Measurements from ENCODE around the gene TAC4. TPM values are rescaled to one million over a fixed set of nuclear protein-coding genes. Genes with fewer than 3 reads are reported as not detected.
"Not testable (repeated sequence)": the region's sequence is repeated elsewhere in the genome, so short reads cannot be mapped to it uniquely, and the experiment has no call there.

The TAC4 gene
- total RNA-seq, 1 experiment from 2014 or later: not detected

GRCh38 chr17:49846938-49847712, 744 bp downstream of the TAC4 start:
- no peak for DNase-seq (ENCODE audit: extremely low read depth, low read depth)

DNA sequence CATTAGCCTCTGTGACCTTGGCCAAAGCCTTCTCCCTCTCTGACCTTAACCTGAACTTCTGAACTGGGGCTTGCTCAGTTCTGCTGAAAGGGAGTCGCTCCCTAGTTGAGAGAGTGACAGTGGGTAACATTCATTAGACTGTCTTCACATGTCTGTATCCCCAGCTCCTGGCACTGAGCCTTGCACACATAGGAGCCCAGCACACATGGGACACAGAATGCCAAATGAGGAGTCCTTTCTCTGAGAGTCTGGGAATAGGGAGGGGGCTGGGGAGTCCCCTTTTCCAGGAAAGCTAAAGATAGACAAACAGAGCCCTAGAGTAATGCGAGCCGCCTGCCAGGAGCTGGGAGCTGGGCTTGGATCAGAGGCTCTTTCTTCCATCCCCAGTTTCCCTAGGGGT, 2.5 kb downstream of the TAC4 start:
- DNase-seq (ENCODE audit: extremely low read depth, low read depth): no peak

- peak; percentile 7 for DNase-seq (ENCODE audit: extremely low read depth, low read depth)
These were observed 4.0 kb downstream of the TAC4 start for GRCh38 chr17:49843774-49844350.

DNA sequence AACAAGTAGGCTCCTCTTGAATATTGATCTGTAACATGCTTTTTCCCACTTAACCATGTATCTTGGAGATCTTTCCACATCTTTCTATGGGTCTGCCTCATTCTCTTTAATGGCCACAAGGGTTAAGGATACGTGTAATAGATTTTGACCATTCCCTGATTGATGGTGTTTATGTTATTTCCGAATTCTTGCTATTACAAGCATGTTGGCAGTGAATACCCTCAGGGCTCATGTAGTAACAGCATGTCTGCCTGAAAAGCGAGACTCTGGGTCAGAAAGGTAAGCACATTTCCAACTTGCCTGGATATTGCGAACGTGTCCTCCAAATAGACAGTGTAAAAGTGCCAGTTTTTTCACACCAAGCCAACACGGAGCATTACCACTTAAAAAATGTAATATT, 5.0 kb downstream of the TAC4 start:
- no peak for DNase-seq (ENCODE audit: extremely low read depth, low read depth)

DNA sequence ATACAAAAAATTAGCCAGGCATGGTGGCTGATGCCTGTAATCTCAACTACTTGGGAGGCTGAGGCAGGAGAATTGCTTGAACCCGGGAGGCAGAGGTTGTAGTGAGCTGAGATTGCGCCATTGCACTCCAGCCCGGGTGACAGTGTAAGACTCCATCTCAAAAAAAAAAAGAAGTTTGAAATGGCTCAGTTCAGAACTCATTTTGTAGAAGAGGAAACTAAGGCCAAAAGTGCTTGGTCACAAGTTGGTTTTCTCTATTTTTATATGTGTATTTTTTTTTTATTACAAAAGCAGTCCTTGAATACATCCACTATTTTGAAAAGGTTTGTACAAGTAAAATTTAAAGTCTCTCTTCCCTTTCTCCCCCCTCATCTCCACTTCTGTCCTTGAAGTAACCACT, 5.5 kb downstream of the TAC4 start:
- no peak for DNase-seq (ENCODE audit: extremely low read depth, low read depth)

GRCh38 chr17:49841548-49841947, 6.3 kb downstream of the TAC4 start:
- DNase-seq (ENCODE audit: extremely low read depth, low read depth): no peak

- no peak for DNase-seq (ENCODE audit: extremely low read depth, low read depth)
These were observed 8.4 kb downstream of the TAC4 start for GRCh38 chr17:49839455-49839854.

DNA sequence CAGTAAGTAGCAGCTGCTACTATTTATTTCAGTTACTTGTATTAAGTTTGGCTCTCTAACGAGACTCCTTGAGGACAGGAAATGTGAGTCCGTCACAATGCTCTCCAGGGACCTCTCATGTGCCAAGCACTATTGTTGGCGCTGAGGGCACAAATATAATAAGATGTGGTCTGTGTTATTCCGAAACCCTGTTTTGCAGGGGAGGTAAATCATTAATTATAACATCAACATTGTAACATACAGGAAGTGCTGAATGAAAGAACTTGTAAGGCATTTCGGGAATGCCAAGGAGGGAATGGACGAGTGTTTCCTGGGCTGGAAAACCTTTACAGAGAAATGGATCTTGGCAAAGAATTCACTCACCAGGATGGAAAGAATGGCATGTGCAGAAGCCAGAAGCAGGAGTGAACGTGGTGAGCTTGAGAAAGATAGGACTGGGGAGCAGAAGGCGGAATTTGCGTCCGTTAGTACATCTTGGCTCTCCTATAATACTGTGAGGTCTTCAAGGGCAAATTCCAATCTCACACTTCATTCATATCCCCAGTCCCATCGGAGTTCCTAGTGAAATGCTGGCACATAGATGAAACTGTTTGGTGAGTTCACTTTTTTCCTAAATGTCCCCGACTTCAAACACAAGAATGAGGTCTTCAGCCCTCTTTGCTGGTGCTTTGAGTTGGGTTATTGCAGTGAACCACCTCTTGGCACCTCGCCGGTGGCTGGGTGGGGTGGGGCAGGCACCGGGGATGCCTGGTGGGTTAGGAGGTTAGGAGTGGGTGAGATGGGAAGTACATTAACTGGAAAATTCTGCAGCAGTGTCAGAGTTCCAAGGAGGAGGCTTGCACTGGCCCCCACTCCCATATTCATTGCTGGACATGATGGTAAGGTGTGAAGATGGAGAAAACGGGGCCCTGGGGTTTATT, 11.5 kb downstream of the TAC4 start:
- no peak for DNase-seq (ENCODE audit: extremely low read depth, low read depth)

DNA sequence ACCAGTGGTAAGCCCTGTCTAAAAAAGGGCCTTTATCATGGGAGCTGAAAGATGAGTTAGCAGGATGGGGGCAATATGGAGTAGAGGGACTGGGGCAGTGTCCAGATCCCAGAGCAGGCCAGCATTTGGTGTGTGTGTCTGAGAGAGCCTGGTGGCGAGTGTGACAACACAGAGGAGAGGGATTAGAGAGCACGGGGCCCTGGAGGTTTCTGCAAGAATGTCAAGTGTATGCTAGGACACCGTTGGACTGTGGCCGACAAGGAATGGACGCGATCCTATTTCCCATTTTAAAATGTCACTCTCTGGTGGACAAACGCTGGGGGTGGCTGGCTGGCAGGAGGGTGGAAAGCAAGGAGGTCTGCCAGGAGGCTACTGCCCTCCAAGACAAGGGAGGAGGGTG, 12.4 kb downstream of the TAC4 start:
- no peak for DNase-seq (ENCODE audit: extremely low read depth, low read depth)

DNA sequence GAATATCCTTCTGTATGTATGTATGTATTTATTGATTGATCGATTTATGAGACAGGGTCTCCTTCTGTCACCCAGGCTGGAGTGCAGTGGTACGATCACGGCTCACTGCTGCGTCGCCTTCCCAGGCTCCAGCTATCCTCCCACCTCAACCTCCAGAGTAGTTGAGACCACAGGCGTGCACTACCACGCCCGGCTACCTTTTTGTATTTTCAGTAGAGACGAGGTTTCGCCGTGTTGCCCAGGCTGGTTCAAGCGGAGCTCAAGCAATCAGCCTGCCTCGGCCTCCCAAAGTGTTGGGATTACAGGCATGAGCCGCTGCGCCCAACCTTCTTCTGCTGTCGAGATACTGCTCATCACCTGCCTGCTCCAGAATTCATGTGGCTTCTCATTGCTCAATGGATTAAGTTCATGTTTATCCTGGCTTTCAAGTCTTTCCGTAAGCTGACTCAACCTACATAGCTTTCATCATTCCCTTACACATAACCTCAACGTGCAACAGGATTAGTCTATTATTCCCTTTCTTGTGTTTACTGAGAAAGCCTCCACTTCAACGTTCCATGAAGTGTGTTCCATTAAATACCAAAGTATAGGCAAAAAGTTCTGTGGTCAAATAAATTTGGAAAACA, 13.6 kb downstream of the TAC4 start:
- no peak for DNase-seq (ENCODE audit: extremely low read depth, low read depth)

GRCh38 chr17:49832840-49833599, 14.8 kb downstream of the TAC4 start:
- no peak for DNase-seq (ENCODE audit: extremely low read depth, low read depth)

DNA sequence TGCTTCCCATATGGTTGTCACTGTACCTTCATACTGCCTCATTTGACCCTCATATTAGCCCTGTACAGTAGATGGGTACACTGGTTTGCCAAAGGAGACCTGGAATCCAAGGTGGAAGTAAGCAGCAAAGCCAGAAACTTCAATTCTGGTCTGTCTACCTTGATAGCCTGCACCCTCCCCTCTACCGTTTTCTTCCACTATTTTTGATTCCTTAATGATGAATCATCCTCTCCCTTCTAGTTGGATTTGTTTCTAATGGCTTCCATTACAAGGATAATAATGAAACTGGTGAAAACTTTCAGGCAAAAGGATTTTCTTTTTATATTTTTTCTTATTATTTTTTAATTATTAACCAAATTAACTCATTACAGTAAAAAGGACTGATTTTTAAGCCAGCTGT, 17.3 kb downstream of the TAC4 start:
- no peak for DNase-seq (ENCODE audit: extremely low read depth, low read depth)

DNA sequence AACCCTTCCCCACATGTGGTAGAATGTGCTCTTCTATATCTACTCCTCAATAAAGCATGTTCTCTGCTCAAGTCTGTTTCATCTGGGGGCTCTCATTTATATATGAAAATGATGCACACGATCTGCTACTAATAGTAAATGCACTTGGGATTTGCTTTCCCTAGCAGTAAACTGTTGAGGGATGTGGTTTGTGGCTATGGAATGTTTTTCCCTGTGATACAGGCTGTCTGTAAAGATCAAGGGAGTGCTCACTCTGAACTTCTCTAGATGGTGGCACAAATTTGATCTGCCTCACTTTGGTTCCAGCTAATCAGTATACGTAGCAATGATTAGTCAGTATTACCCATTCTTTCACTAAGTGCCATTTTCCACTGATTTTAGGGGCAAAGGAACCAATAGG, 18.8 kb downstream of the TAC4 start:
- no peak for DNase-seq (ENCODE audit: extremely low read depth, low read depth)

GRCh38 chr17:49828325-49828724, 19.5 kb downstream of the TAC4 start:
- DNase-seq (ENCODE audit: extremely low read depth, low read depth): not testable (repeated sequence)

DNA sequence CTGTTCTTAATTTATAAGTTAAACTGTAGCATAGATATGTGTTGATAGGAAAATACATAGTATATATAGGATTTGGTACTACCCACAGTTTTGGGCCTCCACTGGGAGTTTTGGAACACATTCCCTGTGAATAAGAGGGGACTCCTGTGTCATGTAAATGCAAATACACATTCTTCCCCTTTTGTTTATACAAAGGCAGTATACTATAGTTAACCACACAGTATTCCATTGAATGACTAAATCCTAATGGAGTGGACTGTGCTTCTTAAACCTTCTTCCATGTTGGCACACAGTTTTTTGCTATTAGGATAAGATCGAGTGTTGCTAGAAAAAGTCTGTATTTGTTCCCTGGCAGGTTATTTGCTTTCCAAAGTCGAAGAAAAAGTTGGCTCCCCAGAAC, 22.2 kb downstream of the TAC4 start:
- no peak for DNase-seq (ENCODE audit: extremely low read depth, low read depth)

GRCh38 chr17:49823614-49824013, 24.3 kb downstream of the TAC4 start:
- DNase-seq (ENCODE audit: extremely low read depth, low read depth): no peak

- no peak for DNase-seq (ENCODE audit: extremely low read depth, low read depth)
These were observed 25.0 kb downstream of the TAC4 start for GRCh38 chr17:49822829-49823228.

GRCh38 chr17:49821916-49822315, 26.0 kb downstream of the TAC4 start:
- DNase-seq (ENCODE audit: extremely low read depth, low read depth): no peak

GRCh38 chr17:49821466-49821865, 26.4 kb downstream of the TAC4 start:
- no peak for DNase-seq (ENCODE audit: extremely low read depth, low read depth)

DNA sequence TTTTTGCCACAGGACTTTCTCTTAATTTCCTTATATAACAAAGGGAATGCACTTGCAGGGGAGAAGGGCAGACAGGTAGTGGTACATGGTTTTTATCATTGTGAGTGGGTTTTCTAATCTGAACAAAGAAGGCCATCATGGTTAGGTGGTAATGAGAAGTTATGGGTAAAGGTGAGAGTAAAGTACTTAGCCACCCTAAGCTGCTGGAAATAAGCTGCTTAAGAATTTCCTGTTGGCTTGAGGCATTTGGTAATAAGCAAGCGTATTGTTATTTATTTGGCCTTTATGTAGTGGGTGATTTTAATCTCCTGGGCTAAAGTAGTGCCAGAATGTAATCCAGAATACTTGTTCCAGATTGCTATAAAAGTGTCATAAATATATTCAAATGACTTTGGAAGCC, 27.1 kb downstream of the TAC4 start:
- DNase-seq (ENCODE audit: extremely low read depth, low read depth): no peak

Data from NCI-H460 (cell line).